HepG2 (cell line): ENCODE data around the gene DGCR8. TPM values are rescaled to one million over a fixed set of nuclear protein-coding genes. Genes with fewer than 3 reads are reported as not detected.

Experiments
- AKAP8 ChIP-seq: sonication (generic); formaldehyde crosslinking; IDR thresholded peaks from 2 replicates; pipeline ENCODE4 v1.5.1; 2020; ENCODE audit warnings: mild to moderate bottlenecking, missing genetic modification reagents
- ESRRA ChIP-seq: sonication (generic); formaldehyde crosslinking; IDR thresholded peaks from 2 replicates; pipeline ENCODE4 v1.5.1; 2020; ENCODE audit warnings: mild to moderate bottlenecking, low read depth, missing genetic modification reagents
- HOXA3 ChIP-seq: sonication (generic); formaldehyde crosslinking; IDR thresholded peaks from 2 replicates; pipeline ENCODE4 v1.5.0; 2020; ENCODE audit warnings: missing genetic modification reagents
- KLF15 ChIP-seq: sonication (generic); formaldehyde crosslinking; IDR thresholded peaks from 2 replicates; pipeline ENCODE4 v1.8.1; 2023; ENCODE audit warnings: borderline replicate concordance, mild to moderate bottlenecking, inconsistent platforms, missing genetic modification reagents, mixed read lengths
- KLF6 ChIP-seq: IDR thresholded peaks from 2 replicates; pipeline ENCODE4 v1.8.0; 2016; ENCODE audit warnings: missing biosample characterization, missing genetic modification reagents
- MIER3 ChIP-seq: IDR thresholded peaks from 2 replicates; pipeline ENCODE4 v1.6.1; 2016; ENCODE audit warnings: missing compliant biosample characterization, borderline replicate concordance
- PHF20 ChIP-seq: sonication (generic); formaldehyde crosslinking; IDR thresholded peaks from 2 replicates; pipeline ENCODE4 v1.5.0; 2020; ENCODE audit warnings: mild to moderate bottlenecking, missing genetic modification reagents
- PHF8 ChIP-seq: sonication (generic); formaldehyde crosslinking; IDR thresholded peaks from 2 replicates; pipeline ENCODE4 v1.5.0; 2020; ENCODE audit warnings: missing genetic modification reagents
- PRMT3 ChIP-seq: sonication (generic); formaldehyde crosslinking; IDR thresholded peaks from 2 replicates; pipeline ENCODE4 v1.8.1; 2022; ENCODE audit warnings: low read depth, mild to moderate bottlenecking, moderate library complexity, missing genetic modification reagents, borderline replicate concordance
- SALL1 ChIP-seq: sonication (generic); formaldehyde crosslinking; IDR thresholded peaks from 2 replicates; pipeline ENCODE4 v1.8.0; 2022; ENCODE audit warnings: mild to moderate bottlenecking, missing genetic modification reagents
- TP53 ChIP-seq: sonication (generic); formaldehyde crosslinking; conservative IDR thresholded peaks from 2 replicates; pipeline ENCODE4 v1.4.0; 2020; ENCODE audit warnings: missing genetic modification reagents
- ZNF234 ChIP-seq: sonication (generic); formaldehyde crosslinking; conservative IDR thresholded peaks from 2 replicates; pipeline ENCODE4 v1.5.1; 2020; ENCODE audit warnings: mild to moderate bottlenecking, missing genetic modification reagents
- ZNF30 ChIP-seq: sonication (generic); formaldehyde crosslinking; IDR thresholded peaks from 2 replicates; pipeline ENCODE4 v1.5.0; 2020; ENCODE audit warnings: mild to moderate bottlenecking, missing genetic modification reagents
- ZNF34 ChIP-seq: sonication (generic); formaldehyde crosslinking; IDR thresholded peaks from 2 replicates; pipeline ENCODE4 v1.4.0; 2020; ENCODE audit warnings: mild to moderate bottlenecking, missing genetic modification reagents, borderline replicate concordance
- ZNF720 ChIP-seq: sonication (generic); formaldehyde crosslinking; IDR thresholded peaks from 2 replicates; pipeline ENCODE4 v1.4.0; 2020; ENCODE audit warnings: missing genetic modification reagents
- ZSCAN31 ChIP-seq: sonication (generic); formaldehyde crosslinking; IDR thresholded peaks from 2 replicates; pipeline ENCODE4 v1.5.0; 2020; ENCODE audit warnings: low read depth, mild to moderate bottlenecking, missing genetic modification reagents
- polyA plus RNA-seq, 8 experiments: library from polyadenylated mRNA; depleted of rRNA in 3 of 8; stranded (reverse) in 7 of 8; unstranded in 1 of 8; fragments of >200 nt; fragmentation: Illumina TruSeq in 4 of 8; extraction: Trizol in 4 of 8; gene quantifications; 2 replicates each; pipeline versions ENCODE4 v1.2.1 to v1.2.3, GENCODE V29; 2011 to 2016; ENCODE audit warnings: low read depth in 4 of 8, missing spikeins in 1 of 8, mixed read lengths in 1 of 8; ENCODE audit not compliant: insufficient read depth in 1 of 8
- total RNA-seq, 5 experiments: library from RNA; depleted of rRNA; stranded (reverse); fragments of >200 nt; fragmentation: Illumina TruSeq; extraction: Trizol; gene quantifications; 2 replicates each; pipeline ENCODE4 v1.2.3, GENCODE V29; 2016; ENCODE audit warnings: low read depth in 1 of 5
- TF ChIP-seq, protein P1 (sequence below): sonication (generic); formaldehyde crosslinking; IDR thresholded peaks from 2 replicates; pipeline ENCODE4 v1.5.0; 2020; ENCODE audit warnings: mild to moderate bottlenecking, missing genetic modification reagents
- TF ChIP-seq, protein P2 (sequence below): sonication (generic); formaldehyde crosslinking; IDR thresholded peaks from 2 replicates; pipeline ENCODE4 v1.4.0; 2020; ENCODE audit warnings: missing genetic modification reagents
- TF ChIP-seq, protein P3 (sequence below): sonication (generic); formaldehyde crosslinking; conservative IDR thresholded peaks from 2 replicates; pipeline ENCODE4 v1.8.0; 2022; ENCODE audit warnings: mild to moderate bottlenecking, moderate library complexity, missing genetic modification reagents
- TF ChIP-seq, protein P4 (sequence below): conservative IDR thresholded peaks from 2 replicates; pipeline ENCODE4 v1.6.1; 2018; ENCODE audit warnings: missing genetic modification reagents

The DGCR8 gene
- total and polyA plus RNA-seq, 2 of the 13 experiments (the other 11 are each of a cell fraction or from before 2014, with no cell fraction given), result 10.2 to 23.2 TPM

DNA sequence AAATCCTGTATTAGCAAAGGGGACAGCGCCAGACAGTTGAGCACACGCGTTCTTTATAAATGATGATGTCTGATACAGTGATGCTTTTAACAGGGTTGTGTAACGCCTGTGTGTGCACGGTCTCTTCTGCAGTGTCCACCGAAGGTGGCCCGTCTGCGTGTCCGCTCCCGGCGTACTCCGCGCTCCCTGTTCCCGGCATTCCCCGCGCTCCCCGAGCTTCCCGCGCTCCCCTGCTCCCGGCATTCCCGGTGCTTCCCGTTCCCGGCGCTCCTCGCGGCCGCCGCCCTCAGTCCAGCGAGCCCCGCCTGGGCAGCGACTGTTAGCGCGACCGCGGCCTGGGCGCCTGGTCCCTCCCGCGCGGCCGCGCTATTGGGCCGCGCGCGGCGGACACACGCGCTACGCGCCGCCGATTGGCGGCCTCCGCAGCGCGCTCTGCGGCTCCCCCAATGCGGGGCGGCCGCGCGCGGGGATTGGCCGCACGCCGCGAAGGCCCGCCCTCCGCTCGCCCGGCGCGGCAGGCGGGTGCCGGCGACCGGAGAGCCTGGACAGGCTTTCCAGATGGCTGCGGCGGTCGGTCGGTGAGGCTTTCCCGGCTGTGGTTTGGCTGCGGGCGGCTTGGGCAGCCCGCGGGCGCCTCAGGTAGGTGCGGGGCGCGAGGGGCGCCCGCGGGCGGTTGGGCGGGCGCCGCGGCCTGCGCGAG is at the start of gene DGCR8 (continued):
- peak; percentile 73; the same call in 1 of the 2 replicates for TF ChIP-seq ZSCAN31 (CRISPR knock-in tag)
- peak; percentile 90 for TF ChIP-seq SALL1
- no peak for TF ChIP-seq ZNF720 (CRISPR knock-in tag)
- no peak for TF ChIP-seq PRMT3 (CRISPR knock-in tag)
- no peak for TF ChIP-seq ZNF30
- peak; percentile 87; the same call in 1 of the 2 replicates for TF ChIP-seq HOXA3 (CRISPR knock-in tag)
- TF ChIP-seq, protein P1, sequence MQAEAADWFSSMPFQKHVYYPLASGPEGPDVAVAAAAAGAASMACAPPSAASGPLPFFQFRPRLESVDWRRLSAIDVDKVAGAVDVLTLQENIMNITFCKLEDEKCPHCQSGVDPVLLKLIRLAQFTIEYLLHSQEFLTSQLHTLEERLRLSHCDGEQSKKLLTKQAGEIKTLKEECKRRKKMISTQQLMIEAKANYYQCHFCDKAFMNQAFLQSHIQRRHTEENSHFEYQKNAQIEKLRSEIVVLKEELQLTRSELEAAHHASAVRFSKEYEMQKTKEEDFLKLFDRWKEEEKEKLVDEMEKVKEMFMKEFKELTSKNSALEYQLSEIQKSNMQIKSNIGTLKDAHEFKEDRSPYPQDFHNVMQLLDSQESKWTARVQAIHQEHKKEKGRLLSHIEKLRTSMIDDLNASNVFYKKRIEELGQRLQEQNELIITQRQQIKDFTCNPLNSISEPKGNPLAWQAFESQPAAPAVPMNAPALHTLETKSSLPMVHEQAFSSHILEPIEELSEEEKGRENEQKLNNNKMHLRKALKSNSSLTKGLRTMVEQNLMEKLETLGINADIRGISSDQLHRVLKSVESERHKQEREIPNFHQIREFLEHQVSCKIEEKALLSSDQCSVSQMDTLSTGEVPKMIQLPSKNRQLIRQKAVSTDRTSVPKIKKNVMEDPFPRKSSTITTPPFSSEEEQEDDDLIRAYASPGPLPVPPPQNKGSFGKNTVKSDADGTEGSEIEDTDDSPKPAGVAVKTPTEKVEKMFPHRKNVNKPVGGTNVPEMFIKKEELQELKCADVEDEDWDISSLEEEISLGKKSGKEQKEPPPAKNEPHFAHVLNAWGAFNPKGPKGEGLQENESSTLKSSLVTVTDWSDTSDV (CRISPR knock-in tag), result peak; percentile 74; the same call in 1 of the 2 replicates
- TF ChIP-seq, protein P2, sequence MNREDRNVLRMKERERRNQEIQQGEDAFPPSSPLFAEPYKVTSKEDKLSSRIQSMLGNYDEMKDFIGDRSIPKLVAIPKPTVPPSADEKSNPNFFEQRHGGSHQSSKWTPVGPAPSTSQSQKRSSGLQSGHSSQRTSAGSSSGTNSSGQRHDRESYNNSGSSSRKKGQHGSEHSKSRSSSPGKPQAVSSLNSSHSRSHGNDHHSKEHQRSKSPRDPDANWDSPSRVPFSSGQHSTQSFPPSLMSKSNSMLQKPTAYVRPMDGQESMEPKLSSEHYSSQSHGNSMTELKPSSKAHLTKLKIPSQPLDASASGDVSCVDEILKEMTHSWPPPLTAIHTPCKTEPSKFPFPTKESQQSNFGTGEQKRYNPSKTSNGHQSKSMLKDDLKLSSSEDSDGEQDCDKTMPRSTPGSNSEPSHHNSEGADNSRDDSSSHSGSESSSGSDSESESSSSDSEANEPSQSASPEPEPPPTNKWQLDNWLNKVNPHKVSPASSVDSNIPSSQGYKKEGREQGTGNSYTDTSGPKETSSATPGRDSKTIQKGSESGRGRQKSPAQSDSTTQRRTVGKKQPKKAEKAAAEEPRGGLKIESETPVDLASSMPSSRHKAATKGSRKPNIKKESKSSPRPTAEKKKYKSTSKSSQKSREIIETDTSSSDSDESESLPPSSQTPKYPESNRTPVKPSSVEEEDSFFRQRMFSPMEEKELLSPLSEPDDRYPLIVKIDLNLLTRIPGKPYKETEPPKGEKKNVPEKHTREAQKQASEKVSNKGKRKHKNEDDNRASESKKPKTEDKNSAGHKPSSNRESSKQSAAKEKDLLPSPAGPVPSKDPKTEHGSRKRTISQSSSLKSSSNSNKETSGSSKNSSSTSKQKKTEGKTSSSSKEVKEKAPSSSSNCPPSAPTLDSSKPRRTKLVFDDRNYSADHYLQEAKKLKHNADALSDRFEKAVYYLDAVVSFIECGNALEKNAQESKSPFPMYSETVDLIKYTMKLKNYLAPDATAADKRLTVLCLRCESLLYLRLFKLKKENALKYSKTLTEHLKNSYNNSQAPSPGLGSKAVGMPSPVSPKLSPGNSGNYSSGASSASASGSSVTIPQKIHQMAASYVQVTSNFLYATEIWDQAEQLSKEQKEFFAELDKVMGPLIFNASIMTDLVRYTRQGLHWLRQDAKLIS (CRISPR knock-in tag), result peak; percentile 55; the same call in 1 of the 2 replicates
- no peak for TF ChIP-seq ESRRA (CRISPR knock-in tag)
- TF ChIP-seq, protein P3, sequence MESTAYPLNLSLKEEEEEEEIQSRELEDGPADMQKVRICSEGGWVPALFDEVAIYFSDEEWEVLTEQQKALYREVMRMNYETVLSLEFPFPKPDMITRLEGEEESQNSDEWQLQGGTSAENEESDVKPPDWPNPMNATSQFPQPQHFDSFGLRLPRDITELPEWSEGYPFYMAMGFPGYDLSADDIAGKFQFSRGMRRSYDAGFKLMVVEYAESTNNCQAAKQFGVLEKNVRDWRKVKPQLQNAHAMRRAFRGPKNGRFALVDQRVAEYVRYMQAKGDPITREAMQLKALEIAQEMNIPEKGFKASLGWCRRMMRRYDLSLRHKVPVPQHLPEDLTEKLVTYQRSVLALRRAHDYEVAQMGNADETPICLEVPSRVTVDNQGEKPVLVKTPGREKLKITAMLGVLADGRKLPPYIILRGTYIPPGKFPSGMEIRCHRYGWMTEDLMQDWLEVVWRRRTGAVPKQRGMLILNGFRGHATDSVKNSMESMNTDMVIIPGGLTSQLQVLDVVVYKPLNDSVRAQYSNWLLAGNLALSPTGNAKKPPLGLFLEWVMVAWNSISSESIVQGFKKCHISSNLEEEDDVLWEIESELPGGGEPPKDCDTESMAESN, result peak; percentile 84
- peak; percentile 92 for TF ChIP-seq PHF20
- TF ChIP-seq, protein P4, sequence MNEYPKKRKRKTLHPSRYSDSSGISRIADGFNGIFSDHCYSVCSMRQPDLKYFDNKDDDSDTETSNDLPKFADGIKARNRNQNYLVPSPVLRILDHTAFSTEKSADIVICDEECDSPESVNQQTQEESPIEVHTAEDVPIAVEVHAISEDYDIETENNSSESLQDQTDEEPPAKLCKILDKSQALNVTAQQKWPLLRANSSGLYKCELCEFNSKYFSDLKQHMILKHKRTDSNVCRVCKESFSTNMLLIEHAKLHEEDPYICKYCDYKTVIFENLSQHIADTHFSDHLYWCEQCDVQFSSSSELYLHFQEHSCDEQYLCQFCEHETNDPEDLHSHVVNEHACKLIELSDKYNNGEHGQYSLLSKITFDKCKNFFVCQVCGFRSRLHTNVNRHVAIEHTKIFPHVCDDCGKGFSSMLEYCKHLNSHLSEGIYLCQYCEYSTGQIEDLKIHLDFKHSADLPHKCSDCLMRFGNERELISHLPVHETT (CRISPR knock-in tag), result peak; percentile 100
- no peak for TF ChIP-seq TP53 (CRISPR knock-in tag)
- peak; percentile 66 for TF ChIP-seq PHF8
- TF ChIP-seq AKAP8 (CRISPR knock-in tag), result peak; percentile 66; the same call in 1 of the 2 replicates
- peak; percentile 61; the same call in 1 of the 2 replicates for TF ChIP-seq ZNF34
- TF ChIP-seq ZNF234 (CRISPR knock-in tag), result 0 out of 2 replicates have a peak, but pooled peaks have one; percentile 31
- peak; percentile 82 for TF ChIP-seq KLF6 (CRISPR knock-in tag)
- 0 out of 2 replicates have a peak, but pooled peaks have one; percentile 43 for TF ChIP-seq KLF15
- TF ChIP-seq MIER3, result 0 out of 2 replicates have a peak, but pooled peaks have one; percentile 66
